Mesendoderm (in vitro differentiated cells): ENCODE measurements around the gene PFDN2. TPM values are rescaled to one million over a fixed set of nuclear protein-coding genes. Genes with fewer than 3 reads are reported as not detected.

Source experiments
- small RNA-seq: library from polyadenylated mRNA; stranded (forward); fragments of <200 nt; extraction: miRNeasy Mini kit (QIAGEN cat#:217004); gene quantifications from one replicate; pipeline ENCODE3, GENCODE V24; 2013; ENCODE audit not compliant: insufficient read depth

PFDN2 gene

Small RNA genes within 50 kb of the gene (small RNA-seq; reads per million reads assigned to genes)
- not detected for gene RF01225
